IPS DF 6.9 (cell line): Measurements from ENCODE around the gene UBFD1.
"Not testable (repeated sequence)": the region's sequence is repeated elsewhere in the genome, so short reads cannot be mapped to it uniquely, and the experiment has no call there.

Experiments
- DNase-seq: peaks from one replicate; pipeline ENCODE4 v3.0.0-alpha.2; 2013; ENCODE audit warnings: low read depth, low spot score
- H3K27ac ChIP-seq: one replicate; pipeline ENCODE4 v1.5.1; 2013; ENCODE audit warnings: low read length, control low read depth
- H3K27me3 ChIP-seq: 2 replicates; pipeline ENCODE4 v1.6.1; 2013; ENCODE audit warnings: mild to moderate bottlenecking, low read length; ENCODE audit not compliant: control insufficient read depth, insufficient read depth
- H3K36me3 ChIP-seq: 2 replicates; pipeline ENCODE4 v1.6.1; 2013; ENCODE audit warnings: low read length; ENCODE audit not compliant: control insufficient read depth, insufficient read depth
- H3K4me1 ChIP-seq: 2 replicates; pipeline ENCODE4 v1.6.1; 2013; ENCODE audit warnings: low read length; ENCODE audit not compliant: control insufficient read depth, insufficient read depth
- H3K4me3 ChIP-seq: 2 replicates; pipeline ENCODE4 v1.5.1; 2013; ENCODE audit warnings: mild to moderate bottlenecking, low read length
- H3K9me3 ChIP-seq: 2 replicates; pipeline ENCODE4 v1.6.1; 2013; ENCODE audit warnings: low read length, inconsistent platforms; ENCODE audit not compliant: control insufficient read depth, insufficient read depth
- WGBS: extraction: QIAGEN DNeasy Blood & Tissue Kit; methylation state at CpG from one replicate; pipeline ENCODE4 v1.1.7; 2013; ENCODE audit warnings: mixed read lengths, missing lambda C conversion rate; ENCODE audit not compliant: insufficient read length, insufficient coverage; 5-methylcytosine and 5-hydroxymethylcytosine counted together

Gene UBFD1

DNA sequence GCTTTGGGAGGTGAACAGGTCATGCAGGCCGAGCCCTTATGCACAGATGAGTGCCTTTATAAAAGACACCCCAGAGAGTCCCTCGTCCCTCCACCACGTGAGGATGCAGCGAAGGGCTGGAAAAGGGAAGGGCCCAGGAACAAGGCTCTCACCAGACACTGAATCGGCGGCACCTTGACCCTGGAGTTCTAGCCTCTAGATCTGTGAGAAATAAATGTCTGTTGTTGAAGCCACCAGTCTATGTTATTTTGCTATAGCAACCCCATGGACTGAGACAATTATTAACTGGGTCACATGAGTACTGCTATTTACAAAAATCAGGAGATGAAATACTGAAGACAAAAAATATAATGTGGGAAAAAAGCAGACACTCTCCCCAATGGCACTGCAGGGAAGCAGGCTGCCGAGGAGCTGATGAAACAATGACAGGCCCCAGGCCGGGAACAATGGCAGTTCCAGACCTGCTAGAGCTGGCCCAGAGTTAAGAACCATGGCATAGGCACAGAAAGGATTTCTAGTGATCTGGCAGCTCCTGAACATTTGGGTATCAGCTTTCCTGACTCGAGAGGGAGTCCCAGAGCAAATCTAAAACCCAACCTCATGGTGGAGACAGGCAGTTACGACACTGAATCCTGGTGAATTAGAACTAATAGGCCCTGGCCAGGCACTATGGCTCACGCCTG lies 29.4 kb upstream of the UBFD1 start:
- no peaks in the 10 kb centered on the region for H3K27me3 ChIP-seq
- no peaks in the 10 kb centered on the region for H3K4me1 ChIP-seq
- H3K4me3 ChIP-seq = no peak overlapping the region
- no peaks in the 10 kb centered on the region for H3K9me3 ChIP-seq
- no peak for DNase-seq
- H3K27ac ChIP-seq = no peak overlapping the region
- no CpG with 5 or more reads among the region's 11 CpGs for WGBS
- H3K36me3 ChIP-seq = peaks cover 33% of the 10 kb centered on the region

GRCh38 chr16:23528644-23529310 lies 28.8 kb upstream of the UBFD1 start:
- no peaks in the 10 kb centered on the region for H3K4me1 ChIP-seq
- WGBS = no CpG with 5 or more reads among the region's 10 CpGs
- DNase-seq = no peak
- peaks cover 33% of the 10 kb centered on the region for H3K36me3 ChIP-seq
- H3K4me3 ChIP-seq = no peak overlapping the region
- H3K9me3 ChIP-seq = no peaks in the 10 kb centered on the region
- no peaks in the 10 kb centered on the region for H3K27me3 ChIP-seq
- H3K27ac ChIP-seq = no peak overlapping the region

GRCh38 chr16:23530062-23530461 lies 27.5 kb upstream of the UBFD1 start:
- no peaks in the 10 kb centered on the region for H3K27me3 ChIP-seq
- H3K4me1 ChIP-seq = no peaks in the 10 kb centered on the region
- no peak for DNase-seq
- H3K27ac ChIP-seq = no peak overlapping the region
- no peaks in the 10 kb centered on the region for H3K9me3 ChIP-seq
- H3K4me3 ChIP-seq = no peak overlapping the region
- peaks cover 38% of the 10 kb centered on the region for H3K36me3 ChIP-seq
- WGBS = no CpG with 5 or more reads among the region's 5 CpGs

GRCh38 chr16:23532448-23532847 lies 25.1 kb upstream of the UBFD1 start:
- Histone ChIP-seq H3K27ac (no peak overlapping the region), H3K9me3 (no peaks in the 10 kb centered on the region), H3K36me3 (peaks cover 46% of the 10 kb centered on the region), H3K4me1 (no peaks in the 10 kb centered on the region), H3K27me3 (no peaks in the 10 kb centered on the region), H3K4me3 (no peak overlapping the region)
- DNase-seq = no peak
- WGBS = no CpG with 5 or more reads among the region's 1 CpG

- Histone ChIP-seq H3K9me3 (no peaks in the 10 kb centered on the region), H3K4me1 (no peaks in the 10 kb centered on the region), H3K27me3 (no peaks in the 10 kb centered on the region), H3K27ac (no peak overlapping the region), H3K36me3 (peaks cover 39% of the 10 kb centered on the region), H3K4me3 (no peak overlapping the region)
- WGBS = no CpG with 5 or more reads among the region's 19 CpGs
- DNase-seq = no peak
Observed at GRCh38 chr16:23534868-23535860, 22.4 kb upstream of the UBFD1 start.

DNA sequence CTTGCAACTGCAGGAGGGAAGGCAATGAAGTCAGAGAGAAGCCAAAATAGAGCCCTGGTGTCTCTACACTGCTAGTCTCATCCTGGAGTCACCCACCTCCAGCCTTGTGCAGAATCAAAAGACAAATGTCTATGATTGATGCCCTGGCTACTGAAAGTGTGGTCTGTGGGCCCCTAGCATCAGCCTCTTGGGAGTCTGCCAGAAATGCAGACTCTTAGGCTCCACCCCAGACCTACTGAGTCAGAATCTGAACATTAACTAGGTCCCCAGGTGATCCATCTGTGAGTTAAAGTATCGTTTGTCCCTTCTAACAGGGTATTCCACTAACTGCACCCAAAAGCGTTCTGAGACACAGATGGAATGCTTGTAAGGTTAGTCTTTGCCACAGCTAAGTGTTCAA lies 21.6 kb upstream of the UBFD1 start:
- Histone ChIP-seq H3K27me3 (no peaks in the 10 kb centered on the region), H3K9me3 (no peaks in the 10 kb centered on the region), H3K4me1 (no peaks in the 10 kb centered on the region), H3K27ac (no peak overlapping the region), H3K36me3 (peaks cover 39% of the 10 kb centered on the region), H3K4me3 (no peak overlapping the region)
- WGBS = no CpG with 5 or more reads among the region's 2 CpGs
- no peak for DNase-seq

DNA sequence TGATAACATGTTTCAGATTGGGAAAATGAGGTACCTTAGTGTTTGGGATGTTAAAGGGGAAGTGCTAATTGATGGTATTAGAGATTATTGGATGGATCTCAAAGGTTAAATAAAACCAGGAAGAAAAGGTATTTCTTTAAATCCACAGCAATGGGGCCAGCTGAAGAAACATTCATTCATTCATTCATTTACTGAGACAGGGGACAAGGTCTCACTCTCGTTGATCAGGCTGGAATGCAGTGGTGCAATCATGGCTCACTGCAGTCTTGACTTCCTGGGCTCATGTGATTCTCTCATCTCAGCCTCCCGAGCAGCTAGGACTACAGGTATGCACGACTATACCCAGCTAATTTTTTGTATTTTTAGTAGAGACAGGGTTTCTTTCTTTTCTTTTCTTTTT lies 20.1 kb upstream of the UBFD1 start:
- no peaks in the 10 kb centered on the region for H3K27me3 ChIP-seq
- H3K4me1 ChIP-seq = no peaks in the 10 kb centered on the region
- no peak overlapping the region for H3K4me3 ChIP-seq
- H3K9me3 ChIP-seq = no peaks in the 10 kb centered on the region
- peaks cover 35% of the 10 kb centered on the region for H3K36me3 ChIP-seq
- WGBS = no CpG with 5 or more reads among the region's 3 CpGs
- no peak overlapping the region for H3K27ac ChIP-seq
- no peak for DNase-seq

- Histone ChIP-seq H3K27ac (no peak overlapping the region), H3K36me3 (peaks cover 36% of the 10 kb centered on the region), H3K27me3 (no peaks in the 10 kb centered on the region)
Observed at GRCh38 chr16:23538919-23539278, 18.6 kb upstream of the UBFD1 start.

GRCh38 chr16:23539984-23540816 lies 17.3 kb upstream of the UBFD1 start:
- no peaks in the 10 kb centered on the region for H3K27me3 ChIP-seq

More at GRCh38 chr16:23538919-23539278, 18.6 kb upstream of the UBFD1 start:
- no peak for DNase-seq
- H3K4me3 ChIP-seq = no peak overlapping the region
- H3K9me3 ChIP-seq = no peaks in the 10 kb centered on the region
- H3K4me1 ChIP-seq = no peaks in the 10 kb centered on the region
- whole genome bisulfite sequencing = no CpG with 5 or more reads among the region's 1 CpG

DNA sequence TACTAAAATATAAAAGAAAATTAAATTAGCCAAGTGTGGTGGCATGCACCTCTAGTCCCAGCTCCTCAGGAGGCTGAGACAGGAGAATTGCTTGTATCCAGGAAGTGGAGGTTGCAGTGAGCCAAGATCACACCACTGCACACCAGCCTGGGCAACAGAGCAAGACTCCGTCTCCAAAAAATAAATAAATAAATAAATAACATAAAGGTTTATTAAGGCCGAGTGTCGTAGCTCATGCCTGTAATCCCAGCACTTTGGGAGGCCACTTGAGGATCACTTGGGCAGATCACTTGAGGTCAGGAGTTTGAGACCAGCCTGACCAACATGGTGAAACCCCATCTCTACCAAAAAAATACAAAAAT lies 16.7 kb upstream of the UBFD1 start:
- not testable (repeated sequence) for H3K4me1 ChIP-seq, H3K9me3 ChIP-seq, DNase-seq, H3K27me3 ChIP-seq, H3K4me3 ChIP-seq, H3K27ac ChIP-seq
- WGBS = no CpG with 5 or more reads among the region's 3 CpGs
- H3K36me3 ChIP-seq = peaks cover 35% of the 10 kb centered on the region; the same call in 1 of the 2 replicates

More at GRCh38 chr16:23539984-23540816, 17.3 kb upstream of the UBFD1 start:
- H3K4me1 ChIP-seq = no peaks in the 10 kb centered on the region
- H3K9me3 ChIP-seq = no peaks in the 10 kb centered on the region
- H3K4me3 ChIP-seq = no peak overlapping the region
- no CpG with 5 or more reads among the region's 11 CpGs for WGBS
- H3K27ac ChIP-seq = no peak overlapping the region
- peaks cover 35% of the 10 kb centered on the region; the same call in 1 of the 2 replicates for H3K36me3 ChIP-seq
- no peak for DNase-seq
